HG02610 (cell line): ENCODE data around the gene IRS1.

Experiments
- ATAC-seq: cut with Tn5 transposase; IDR thresholded peaks from one replicate; pipeline ENCODE4 v1.9.1; 2021; ENCODE audit warnings: mild to moderate bottlenecking, moderate library complexity; ENCODE audit not compliant: unreplicated experiment

IRS1 gene

GRCh38 chr2:226694586-226695284, 104.9 kb downstream of the IRS1 start:
- no peak for ATAC-seq

GRCh38 chr2:226694149-226694548, 105.5 kb downstream of the IRS1 start:
- ATAC-seq: no peak

- ATAC-seq: no peak
These were observed 106.1 kb downstream of the IRS1 start for GRCh38 chr2:226693521-226693920.

- ATAC-seq: no peak
These were observed 107.0 kb downstream of the IRS1 start for GRCh38 chr2:226692521-226693126.

GRCh38 chr2:226691255-226691654, 108.4 kb downstream of the IRS1 start:
- no peak for ATAC-seq

- no peak for ATAC-seq
These were observed 109.1 kb downstream of the IRS1 start for GRCh38 chr2:226690461-226691024.

GRCh38 chr2:226687641-226688253, 111.9 kb downstream of the IRS1 start:
- no peak for ATAC-seq

GRCh38 chr2:226684563-226684959, 115.1 kb downstream of the IRS1 start:
- no peak for ATAC-seq

GRCh38 chr2:226683944-226684562, 115.6 kb downstream of the IRS1 start:
- ATAC-seq: no peak

GRCh38 chr2:226683196-226683595, 116.4 kb downstream of the IRS1 start:
- ATAC-seq: no peak
